HepG2 (cell line): Measurements from ENCODE around the gene SRCAP. TPM values are rescaled to one million over a fixed set of nuclear protein-coding genes. Genes with fewer than 3 reads are reported as not detected.
A peak's percentile ranks its signal among the peaks of the same experiment; 100 is the strongest.

Experiments
- ATAC-seq: fragments of 200-7000 bp; cut with Tn5 transposase; 3 replicates; pipeline ENCODE4 v1.9.1; 2020; ENCODE audit warnings: mild to moderate bottlenecking, moderate library complexity
- BruUV-seq: library from RNA; stranded (reverse); fragments of 400-500 nt; replicated peaks from 2 replicates; lab custom pipeline; 2021; lab: Mats Ljungman, UMichigan
- CTCF ChIA-PET: fragments of 300-600 bp; formaldehyde crosslinking; extraction: SDS; loops from one replicate; lab custom pipeline; 2021; ENCODE audit warnings: low total read pairs, inconsistent platforms, low intra/inter-chr PET ratio; lab: Yijun Ruan, JAX
- POLR2A ChIA-PET: fragments of 350-600 bp; sonication (Branson Sonifier 250); formaldehyde crosslinking; loops from one replicate; lab custom pipeline; 2020; ENCODE audit warnings: antibody characterized with exemption, inconsistent platforms; lab: Yijun Ruan, JAX
- DNase-seq: peaks from one replicate; pipeline ENCODE4 v3.0.0-alpha.2; 2015; ENCODE audit warnings: low spot score
- FAIRE-seq: peaks from 3 replicates; lab custom pipeline; 2011; peaks lifted over from hg19 to GRCh38; lab: Jason Lieb, UNC
- H2AFZ ChIP-seq: one replicate; pipeline ENCODE4 v1.6.1; 2011; ENCODE audit warnings: low read length, inconsistent platforms
- H3K27ac ChIP-seq: fragments of 300-600 bp; 3 replicates; pipeline ENCODE4 v1.8.0; 2011; ENCODE audit warnings: mixed run types, mild to moderate bottlenecking, mixed read lengths, low read length, inconsistent platforms; ENCODE audit not compliant: insufficient read depth; ENCODE audit errors: extremely low read length
- H3K27me3 ChIP-seq, 2 experiments: fragments of 200-600 bp in 1 of 2; 2 replicates in 1 of 2; 3 replicates in 1 of 2; pipeline versions ENCODE4 v1.6.0 to v1.8.0; 2011; ENCODE audit warnings: low read length in 2 of 2, mild to moderate bottlenecking in 2 of 2, moderate library complexity in 2 of 2, inconsistent platforms in 1 of 2; ENCODE audit not compliant: insufficient read depth in 2 of 2, control insufficient read depth in 1 of 2
- H3K36me3 ChIP-seq, 2 experiments: fragments of 200-600 bp in 1 of 2; replicated peaks in 1 of 2; 2 replicates in 1 of 2; 3 replicates in 1 of 2; pipeline versions ENCODE4 v1.5.1 to v1.8.0; 2011; ENCODE audit warnings: low read length in 2 of 2, inconsistent platforms in 1 of 2; ENCODE audit not compliant: insufficient read depth in 2 of 2, control insufficient read depth in 1 of 2
- H3K4me1 ChIP-seq: 2 replicates; pipeline ENCODE4 v1.5.1; 2012; ENCODE audit warnings: low read length, inconsistent platforms; ENCODE audit not compliant: insufficient read depth
- H3K4me2 ChIP-seq: 2 replicates; pipeline ENCODE4 v1.6.0; 2011; ENCODE audit warnings: low read depth, low read length, inconsistent platforms
- H3K4me3 ChIP-seq, 3 experiments: fragments of 200-600 bp in 1 of 3; sonication (generic), shearing (Covaris generic) in 1 of 3; replicated peaks in 1 of 3; 2 replicates each; pipeline ENCODE4 v1.5.1; 2011 to 2016; ENCODE audit warnings: low read length in 3 of 3, inconsistent platforms in 2 of 3, low read depth in 2 of 3, mild to moderate bottlenecking in 2 of 3, control low read depth in 1 of 3, mixed read lengths in 1 of 3; ENCODE audit not compliant: insufficient read depth in 1 of 3
- H3K79me2 ChIP-seq: one replicate; pipeline ENCODE4 v1.6.1; 2011; ENCODE audit warnings: low read length, inconsistent platforms; ENCODE audit not compliant: insufficient read depth
- H3K9ac ChIP-seq: 2 replicates; pipeline ENCODE4 v1.6.0; 2011; ENCODE audit warnings: mild to moderate bottlenecking, low read depth, low read length, inconsistent platforms; ENCODE audit not compliant: insufficient read depth
- H3K9me3 ChIP-seq: 2 replicates; pipeline ENCODE4 v1.5.1; 2012; ENCODE audit warnings: mild to moderate bottlenecking, low read length
- H4K20me1 ChIP-seq: 2 replicates; pipeline ENCODE4 v1.6.0; 2011; ENCODE audit warnings: inconsistent platforms, mild to moderate bottlenecking, low read length, moderate library complexity; ENCODE audit not compliant: insufficient read depth
- ARID3A ChIP-seq: IDR thresholded peaks from 2 replicates; pipeline ENCODE4 v1.6.1; 2012; ENCODE audit warnings: low read depth, low read length, improper control_type of control experiment
- ETV6 ChIP-seq: sonication (generic); formaldehyde crosslinking; conservative IDR thresholded peaks from 2 replicates; pipeline ENCODE4 v1.4.0; 2020; ENCODE audit warnings: missing genetic modification reagents
- HIC2 ChIP-seq: sonication (generic); formaldehyde crosslinking; IDR thresholded peaks from 2 replicates; pipeline ENCODE4 v1.9.0; 2022; ENCODE audit warnings: low read depth, missing genetic modification reagents
- MLXIP ChIP-seq: sonication (generic); formaldehyde crosslinking; IDR thresholded peaks from 2 replicates; pipeline ENCODE4 v1.9.0; 2021; ENCODE audit warnings: missing genetic modification reagents, borderline replicate concordance
- POLR2A ChIP-seq, 2 experiments: IDR thresholded peaks; 2 replicates each; pipeline ENCODE4 v1.6.1; 2011; ENCODE audit warnings: low read depth in 2 of 2, low read length in 2 of 2, mild to moderate bottlenecking in 1 of 2, moderate library complexity in 1 of 2; ENCODE audit not compliant: insufficient read depth in 1 of 2
- SSRP1 ChIP-seq: IDR thresholded peaks from 2 replicates; pipeline ENCODE4 v1.6.1; 2016; ENCODE audit warnings: control low read depth
- U2AF1 ChIP-seq: fragments of 200-400 bp; formaldehyde crosslinking; optimal IDR thresholded peaks from 2 replicates; pipeline ENCODE3; 2017; ENCODE audit warnings: mild to moderate bottlenecking, low read depth, low read length
- ZBTB21 ChIP-seq: sonication (generic); formaldehyde crosslinking; IDR thresholded peaks from 2 replicates; pipeline ENCODE4 v1.4.0; 2020; ENCODE audit warnings: missing genetic modification reagents
- ZNF251 ChIP-seq: sonication (generic); formaldehyde crosslinking; IDR thresholded peaks from 2 replicates; pipeline ENCODE4 v1.9.0; 2021; ENCODE audit warnings: mild to moderate bottlenecking, missing genetic modification reagents
- ZNF430 ChIP-seq: sonication (generic); formaldehyde crosslinking; IDR thresholded peaks from 2 replicates; pipeline ENCODE4 v1.9.0; 2021; ENCODE audit warnings: mild to moderate bottlenecking, missing genetic modification reagents
- ZNF629 ChIP-seq: sonication (generic); formaldehyde crosslinking; conservative IDR thresholded peaks from 2 replicates; pipeline ENCODE4 v1.5.0; 2020; ENCODE audit warnings: missing genetic modification reagents
- ZNF784 ChIP-seq: sonication (generic); formaldehyde crosslinking; IDR thresholded peaks from 2 replicates; pipeline ENCODE4 v1.5.1; 2020; ENCODE audit warnings: missing genetic modification reagents, mild to moderate bottlenecking, borderline replicate concordance
- ZNF850 ChIP-seq: sonication (generic); formaldehyde crosslinking; conservative IDR thresholded peaks from 2 replicates; pipeline ENCODE4 v1.9.0; 2021; ENCODE audit warnings: mild to moderate bottlenecking, missing genetic modification reagents
- WGBS: methylation state at CpG from one replicate; pipeline ENCODE4 v1.1.6; 2017; ENCODE audit warnings: low lambda C conversion rate; 5-methylcytosine and 5-hydroxymethylcytosine counted together
- in situ Hi-C: cut with HindIII; loops from 2 replicates; pipeline ENCODE4 v1.10.0; 2017; ENCODE audit warnings: low pct_unique_long_range_greater_than_20kb; ENCODE audit not compliant: extremely low pct_ligation_motif_present
- intact Hi-C: fragments of 100-400 bp; cut with micrococcal nuclease; formaldehyde crosslinking; loops from one replicate; pipeline ENCODE4 v1.10.0; 2022; ENCODE audit not compliant: unreplicated experiment
- polyA plus RNA-seq, 8 experiments: library from polyadenylated mRNA; depleted of rRNA in 3 of 8; stranded (reverse) in 7 of 8; unstranded in 1 of 8; fragments of >200 nt; fragmentation: Illumina TruSeq in 4 of 8; extraction: Trizol in 4 of 8; gene quantifications; 2 replicates each; pipeline versions ENCODE4 v1.2.1 to v1.2.3, GENCODE V29; 2011 to 2016; ENCODE audit warnings: low read depth in 4 of 8, missing spikeins in 1 of 8, mixed read lengths in 1 of 8; ENCODE audit not compliant: insufficient read depth in 1 of 8
- total RNA-seq, 5 experiments: library from RNA; depleted of rRNA; stranded (reverse); fragments of >200 nt; fragmentation: Illumina TruSeq; extraction: Trizol; gene quantifications; 2 replicates each; pipeline ENCODE4 v1.2.3, GENCODE V29; 2016; ENCODE audit warnings: low read depth in 1 of 5

Gene SRCAP
- total and polyA plus RNA-seq, 2 of the 13 experiments (the other 11 are each of a cell fraction or from before 2014, with no cell fraction given) = 4.9 to 9.0 TPM

DNA sequence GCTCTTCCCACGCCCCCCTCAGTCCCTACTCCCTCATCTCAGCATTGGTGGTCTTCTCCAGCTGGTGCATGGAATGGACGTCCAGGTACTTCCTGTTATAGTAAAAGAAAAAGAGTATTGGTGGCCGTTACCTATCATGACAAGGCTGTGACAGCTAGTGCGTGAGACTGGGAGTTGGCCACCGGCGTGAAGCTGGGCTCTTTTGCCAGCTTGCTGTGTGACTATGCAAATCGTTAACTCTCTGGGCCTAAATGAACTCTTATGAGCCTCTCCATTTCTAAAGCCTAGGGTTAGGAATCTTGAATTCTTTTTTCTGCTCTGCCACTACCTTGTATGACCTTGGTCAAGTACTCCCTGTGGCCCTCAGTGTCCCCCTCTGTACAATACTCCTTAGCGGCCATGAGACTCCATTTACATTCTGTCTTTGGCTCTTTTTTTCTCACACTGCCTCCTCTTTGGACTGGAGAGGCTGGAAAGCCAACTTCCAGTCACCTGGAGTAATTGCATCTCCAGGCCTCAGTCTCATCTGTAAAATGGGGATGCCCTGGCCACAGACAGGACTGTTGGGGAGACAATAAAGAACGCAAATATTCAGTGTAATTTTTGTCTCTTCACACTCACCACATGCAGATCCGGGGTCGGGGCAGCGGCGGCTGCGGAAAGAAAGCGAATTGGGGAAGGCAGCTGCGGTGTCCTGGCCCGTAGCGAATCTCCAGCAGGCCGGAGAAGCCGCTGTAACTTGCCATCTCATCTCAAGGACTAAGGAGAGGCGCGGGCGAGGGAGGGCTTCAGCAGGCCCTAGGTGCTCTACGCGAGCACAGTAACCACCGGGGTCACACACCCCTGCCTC is 61.8 kb downstream of the SRCAP start:
- CTCF ChIA-PET = no interaction called here
- in situ Hi-C loops (no loop called here), intact Hi-C loops (no loop called here)
- POLR2A ChIA-PET = interaction anchor here (1.2 to 1.8 kb wide), 2 partner anchors 13 to 14 kb away, joined by 5 to 8 read pairs; partner anchors contain the start of gene PHKG2
- DNase-seq (no peak), FAIRE-seq (no peak), ATAC-seq (no peak)
- H3K9ac ChIP-seq = peak overlapping the region; percentile 69
- no peak overlapping the region for H2AFZ ChIP-seq
- H3K36me3 ChIP-seq = peaks cover 19 to 38% of the 10 kb centered on the region in 2 experiments
- 36% methylated on average over 26 of the region's 26 CpGs for WGBS
- peak overlapping the region; percentile 97 for H3K4me2 ChIP-seq
- TSS peak; percentile 56 for BruUV-seq
- peaks cover 19% of the 10 kb centered on the region for H3K79me2 ChIP-seq
- TF ChIP-seq MLXIP (CRISPR knock-in tag) (no peak), POLR2A (IDR thresholded peaks at IDR 0.05; ENCODE audit: insufficient read depth in 1 of 2, low read depth in 2 of 2, low read length in 2 of 2) (peak in 1 of 2 experiments; percentile 39; a peak in 1 of 4 replicates), ARID3A (no peak), ZNF784 (no peak), ZNF430 (CRISPR knock-in tag) (peak; percentile 15; the same call in 1 of the 2 replicates), SSRP1 (CRISPR knock-in tag) (0 out of 2 replicates have a peak, but pooled peaks have one; percentile 12), U2AF1 (peak; percentile 4), ZNF850 (no peak), ZNF251 (CRISPR knock-in tag) (0 out of 2 replicates have a peak, but pooled peaks have one; percentile 50), ZNF629 (CRISPR knock-in tag) (peak; percentile 82), HIC2 (0 out of 2 replicates have a peak, but pooled peaks have one; percentile 17), ETV6 (CRISPR knock-in tag) (0 out of 2 replicates have a peak, but pooled peaks have one; percentile 6), ZBTB21 (CRISPR knock-in tag) (0 out of 2 replicates have a peak, but pooled peaks have one; percentile 6)
- peak overlapping the region; percentile 74 to 91 (median 80) for H3K4me3 ChIP-seq
- peaks cover 29% of the 10 kb centered on the region for H3K4me1 ChIP-seq
- H3K27ac ChIP-seq = no peak overlapping the region
- no peaks in the 10 kb centered on the region for H3K9me3 ChIP-seq
- H4K20me1 ChIP-seq = no peaks in the 10 kb centered on the region
- H3K27me3 ChIP-seq = no peaks in the 10 kb centered on the region; a peak in 1 of 5 replicates
